ENCODE data around the gene TTPAL. TPM values are rescaled to one million over a fixed set of nuclear protein-coding genes. Genes with fewer than 3 reads are reported as not detected.

Gene TTPAL
- total and polyA plus RNA-seq, 2 donors (not counting 1 experiment from before 2014, with no cell fraction given), result 11.9 to 12.6 TPM

DNA sequence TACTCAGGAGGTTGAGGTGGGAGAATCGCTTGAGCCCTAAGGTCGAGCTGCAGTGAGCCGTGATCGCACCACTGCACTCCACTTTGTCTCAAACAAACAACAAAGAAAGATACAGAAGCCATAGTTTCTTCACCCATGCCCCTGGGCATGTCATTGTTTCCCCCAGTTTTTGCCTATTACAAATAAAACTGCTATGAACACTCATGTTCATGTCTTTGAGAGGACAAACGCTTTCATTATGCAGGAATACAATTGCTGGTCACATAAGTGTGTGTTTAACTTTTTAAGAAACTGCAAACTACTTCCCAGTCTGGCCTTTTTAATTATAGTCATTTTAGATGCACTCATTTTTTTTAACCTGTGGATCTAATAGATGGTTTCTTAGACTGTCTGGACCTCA, 12.2 kb upstream of the TTPAL start:
- Histone ChIP-seq H3K4me1 (ENCODE audit: control insufficient read depth, extremely low read depth, insufficient read depth, low read length) (no peaks in the 10 kb centered on the region), H3K36me3 (ENCODE audit: control insufficient read depth, insufficient read depth, low read length) (no peaks in the 10 kb centered on the region), H2AFZ (ENCODE audit: low read length) (no peak overlapping the region), H3K9me3 (ENCODE audit: control insufficient read depth, insufficient read depth, low read depth, low read length) (no peaks in the 10 kb centered on the region), H3K27me3 (ENCODE audit: control insufficient read depth, insufficient read depth, low read length) (peaks cover 15% of the 10 kb centered on the region), H3K4me3 (replicated peaks in 1 of 4; ENCODE audit: control extremely low read depth in 1 of 4, insufficient read depth in 1 of 4, low read depth in 3 of 4, low read length in 4 of 4) (no peak overlapping the region), H3K79me2 (ENCODE audit: control insufficient read depth, insufficient read depth, low read length) (no peaks in the 10 kb centered on the region), H4K20me1 (ENCODE audit: control insufficient read depth, extremely low read depth, insufficient read depth, low read length) (no peaks in the 10 kb centered on the region), H3K4me2 (ENCODE audit: extremely low read depth, insufficient read depth, low read length) (no peak overlapping the region), H3K9ac (ENCODE audit: insufficient read depth, low read length) (no peak overlapping the region), H3K27ac (ENCODE audit: insufficient read depth, low read length) (no peak overlapping the region)
- DNase-seq (ENCODE audit: low read depth in 2 of 2), result no peak
- TF ChIP-seq EZH2 (IDR thresholded peaks at IDR 0.05; ENCODE audit: low read length, missing control alignments), result no peak
- TF ChIP-seq, protein P1, sequence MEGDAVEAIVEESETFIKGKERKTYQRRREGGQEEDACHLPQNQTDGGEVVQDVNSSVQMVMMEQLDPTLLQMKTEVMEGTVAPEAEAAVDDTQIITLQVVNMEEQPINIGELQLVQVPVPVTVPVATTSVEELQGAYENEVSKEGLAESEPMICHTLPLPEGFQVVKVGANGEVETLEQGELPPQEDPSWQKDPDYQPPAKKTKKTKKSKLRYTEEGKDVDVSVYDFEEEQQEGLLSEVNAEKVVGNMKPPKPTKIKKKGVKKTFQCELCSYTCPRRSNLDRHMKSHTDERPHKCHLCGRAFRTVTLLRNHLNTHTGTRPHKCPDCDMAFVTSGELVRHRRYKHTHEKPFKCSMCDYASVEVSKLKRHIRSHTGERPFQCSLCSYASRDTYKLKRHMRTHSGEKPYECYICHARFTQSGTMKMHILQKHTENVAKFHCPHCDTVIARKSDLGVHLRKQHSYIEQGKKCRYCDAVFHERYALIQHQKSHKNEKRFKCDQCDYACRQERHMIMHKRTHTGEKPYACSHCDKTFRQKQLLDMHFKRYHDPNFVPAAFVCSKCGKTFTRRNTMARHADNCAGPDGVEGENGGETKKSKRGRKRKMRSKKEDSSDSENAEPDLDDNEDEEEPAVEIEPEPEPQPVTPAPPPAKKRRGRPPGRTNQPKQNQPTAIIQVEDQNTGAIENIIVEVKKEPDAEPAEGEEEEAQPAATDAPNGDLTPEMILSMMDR (conservative IDR thresholded peaks at IDR 0.05 in 1 of 2, IDR thresholded peaks at IDR 0.05 in 1 of 2; ENCODE audit: low read depth in 1 of 2, low read length in 2 of 2), result no peak

DNA sequence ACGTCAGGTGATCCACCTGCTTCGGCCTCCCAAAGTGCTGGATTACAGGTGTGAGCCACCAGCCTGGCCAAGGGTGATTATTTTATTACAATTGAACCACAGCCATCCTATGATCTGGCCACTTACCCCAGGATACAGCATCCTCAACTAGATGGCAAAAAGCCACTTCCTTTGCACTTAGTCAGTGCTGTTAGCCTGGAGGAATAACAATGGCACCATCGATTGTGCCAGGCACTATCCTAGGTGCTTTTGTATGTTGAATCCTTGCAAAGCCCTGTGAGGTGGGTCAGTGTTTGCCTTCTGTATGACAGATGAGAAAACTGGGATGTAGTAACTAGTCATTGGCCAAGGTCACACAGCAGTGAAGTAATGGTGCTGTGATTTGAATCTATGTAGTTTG, 11.2 kb upstream of the TTPAL start:
- H3K27ac ChIP-seq (ENCODE audit: insufficient read depth, low read length), result no peak overlapping the region
- H3K36me3 ChIP-seq (ENCODE audit: control insufficient read depth, insufficient read depth, low read length), result no peaks in the 10 kb centered on the region
- H4K20me1 ChIP-seq (ENCODE audit: control insufficient read depth, extremely low read depth, insufficient read depth, low read length), result no peaks in the 10 kb centered on the region
- no peak for TF ChIP-seq EZH2 (IDR thresholded peaks at IDR 0.05; ENCODE audit: low read length, missing control alignments)
- TF ChIP-seq, protein P1 (conservative IDR thresholded peaks at IDR 0.05 in 1 of 2, IDR thresholded peaks at IDR 0.05 in 1 of 2; ENCODE audit: low read depth in 1 of 2, low read length in 2 of 2), result no peak
- no peaks in the 10 kb centered on the region for H3K9me3 ChIP-seq (ENCODE audit: control insufficient read depth, insufficient read depth, low read depth, low read length)
- H2AFZ ChIP-seq (ENCODE audit: low read length), result no peak overlapping the region
- H3K79me2 ChIP-seq (ENCODE audit: control insufficient read depth, insufficient read depth, low read length), result no peaks in the 10 kb centered on the region
- no peak overlapping the region for H3K4me2 ChIP-seq (ENCODE audit: extremely low read depth, insufficient read depth, low read length)
- no peak overlapping the region for H3K4me3 ChIP-seq (replicated peaks in 1 of 4; ENCODE audit: control extremely low read depth in 1 of 4, insufficient read depth in 1 of 4, low read depth in 3 of 4, low read length in 4 of 4)
- no peak for DNase-seq (ENCODE audit: low read depth in 2 of 2)
- no peak overlapping the region for H3K9ac ChIP-seq (ENCODE audit: insufficient read depth, low read length)
- H3K27me3 ChIP-seq (ENCODE audit: control insufficient read depth, insufficient read depth, low read length), result peaks cover 15% of the 10 kb centered on the region
- H3K4me1 ChIP-seq (ENCODE audit: control insufficient read depth, extremely low read depth, insufficient read depth, low read length), result no peaks in the 10 kb centered on the region

DNA sequence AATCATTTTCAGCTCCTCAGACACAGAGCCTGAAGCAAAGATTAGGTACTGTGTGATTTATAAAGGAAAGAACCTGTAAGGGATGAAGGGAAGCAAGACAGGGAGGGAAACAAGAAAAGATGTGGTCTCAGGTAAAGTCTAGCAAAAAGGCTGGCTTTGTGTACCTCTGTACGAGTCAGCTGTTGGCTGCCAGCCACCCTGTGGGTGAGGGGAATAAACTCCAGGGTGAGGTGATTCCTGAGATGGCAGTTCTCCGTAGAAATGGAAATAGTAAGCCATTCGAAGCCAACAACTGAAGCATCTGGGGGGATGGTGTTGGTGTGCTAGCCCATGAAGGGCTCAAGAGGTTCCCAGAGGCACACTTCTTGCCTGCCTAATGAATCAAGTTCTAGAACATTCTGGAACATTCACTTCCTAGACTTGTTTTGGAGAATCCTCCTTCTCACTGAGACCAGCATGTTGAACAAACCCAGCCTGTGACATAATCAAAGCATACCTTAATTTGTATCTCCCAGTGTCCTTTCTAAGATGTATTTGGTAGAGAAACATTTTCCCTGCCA, 10.6 kb upstream of the TTPAL start:
- Histone ChIP-seq H3K27ac (ENCODE audit: insufficient read depth, low read length) (no peak overlapping the region), H3K36me3 (ENCODE audit: control insufficient read depth, insufficient read depth, low read length) (no peaks in the 10 kb centered on the region), H4K20me1 (ENCODE audit: control insufficient read depth, extremely low read depth, insufficient read depth, low read length) (no peaks in the 10 kb centered on the region), H3K9me3 (ENCODE audit: control insufficient read depth, insufficient read depth, low read depth, low read length) (no peaks in the 10 kb centered on the region), H3K27me3 (ENCODE audit: control insufficient read depth, insufficient read depth, low read length) (peaks cover 15% of the 10 kb centered on the region), H3K79me2 (ENCODE audit: control insufficient read depth, insufficient read depth, low read length) (no peaks in the 10 kb centered on the region), H3K4me1 (ENCODE audit: control insufficient read depth, extremely low read depth, insufficient read depth, low read length) (no peaks in the 10 kb centered on the region), H2AFZ (ENCODE audit: low read length) (no peak overlapping the region), H3K4me3 (replicated peaks in 1 of 4; ENCODE audit: control extremely low read depth in 1 of 4, insufficient read depth in 1 of 4, low read depth in 3 of 4, low read length in 4 of 4) (no peak overlapping the region), H3K4me2 (ENCODE audit: extremely low read depth, insufficient read depth, low read length) (no peak overlapping the region), H3K9ac (ENCODE audit: insufficient read depth, low read length) (no peak overlapping the region)
- no peak for DNase-seq (ENCODE audit: low read depth in 2 of 2)
- TF ChIP-seq, protein P1 (conservative IDR thresholded peaks at IDR 0.05 in 1 of 2, IDR thresholded peaks at IDR 0.05 in 1 of 2; ENCODE audit: low read depth in 1 of 2, low read length in 2 of 2), result no peak
- no peak for TF ChIP-seq EZH2 (IDR thresholded peaks at IDR 0.05; ENCODE audit: low read length, missing control alignments)

Measured in fibroblast of lung (primary cell).